SU-DHL-6 (cell line): ENCODE results near the gene PLXNA2.

Source experiments
- H2AFZ ChIP-seq: fragments of 200-600 bp; sonication (generic); 2 replicates; pipeline ENCODE4 v1.6.1; 2014; ENCODE audit warnings: low read depth, mild to moderate bottlenecking, moderate library complexity, mixed read lengths, antibody characterized with exemption, low read length; ENCODE audit not compliant: severe bottlenecking
- H3F3A ChIP-seq: fragments of 200-600 bp; shearing (Covaris generic); 2 replicates; pipeline ENCODE4 v1.6.0; 2016; ENCODE audit warnings: antibody characterized with exemption, mild to moderate bottlenecking; ENCODE audit not compliant: insufficient read depth
- H3K27ac ChIP-seq: fragments of 200-600 bp; sonication (generic); 2 replicates; pipeline ENCODE4 v1.5.1; 2016; ENCODE audit warnings: low read depth, mild to moderate bottlenecking, low read length, moderate library complexity, mixed read lengths
- H3K27me3 ChIP-seq: fragments of 200-600 bp; sonication (generic), shearing (Covaris generic); 2 replicates; pipeline ENCODE4 v1.6.0; 2014; ENCODE audit warnings: mild to moderate bottlenecking, low read length
- H3K36me3 ChIP-seq: fragments of 200-600 bp; sonication (generic); 2 replicates; pipeline ENCODE4 v1.6.1; 2014; ENCODE audit warnings: mild to moderate bottlenecking, low read length, mixed read lengths
- H3K4me2 ChIP-seq: fragments of 300-600, 200-600 bp; shearing (Covaris generic), sonication (generic); 2 replicates; pipeline ENCODE4 v1.6.0; 2014; ENCODE audit warnings: low read length, low read depth, mild to moderate bottlenecking; ENCODE audit not compliant: poor library complexity, severe bottlenecking
- H3K4me3 ChIP-seq: fragments of 200-600 bp; sonication (generic); 2 replicates; pipeline ENCODE4 v1.5.1; 2014; ENCODE audit warnings: antibody characterized with exemption, low read length, mild to moderate bottlenecking, mixed read lengths; ENCODE audit not compliant: insufficient read depth, poor library complexity, severe bottlenecking
- H3K79me2 ChIP-seq: fragments of 200-600 bp; sonication (generic); 2 replicates; pipeline ENCODE4 v1.6.1; 2014; ENCODE audit warnings: mild to moderate bottlenecking, low read length, moderate library complexity; ENCODE audit not compliant: insufficient read depth
- H3K9ac ChIP-seq: fragments of 200-600 bp; sonication (generic); 2 replicates; pipeline ENCODE4 v1.7.0; 2014; ENCODE audit warnings: mild to moderate bottlenecking, low read length
- H3K9me2 ChIP-seq: fragments of 200-600 bp; sonication (generic); replicated peaks from 2 replicates; pipeline ENCODE4 v1.6.1; 2014; ENCODE audit warnings: low read length; ENCODE audit not compliant: insufficient read depth
- H3K9me3 ChIP-seq: fragments of 200-600 bp; sonication (generic); 2 replicates; pipeline ENCODE4 v1.6.1; 2014; ENCODE audit warnings: low read length, mixed read lengths; ENCODE audit not compliant: insufficient read depth
- H4K20me1 ChIP-seq: fragments of 200-600 bp; sonication (generic); 2 replicates; pipeline ENCODE4 v1.6.1; 2014; ENCODE audit warnings: low read depth, mild to moderate bottlenecking, antibody characterized with exemption, low read length, moderate library complexity, mixed read lengths
- CTCF ChIP-seq: fragments of 200-600 bp; sonication (generic); IDR thresholded peaks from one replicate; pipeline ENCODE4 v1.5.1; 2017; ENCODE audit warnings: antibody characterized with exemption, mild to moderate bottlenecking, low read length, moderate library complexity; ENCODE audit not compliant: insufficient read depth, poor library complexity, severe bottlenecking
- EZH2phosphoT487 ChIP-seq: fragments of 200-600 bp; sonication (generic), shearing (Covaris generic); conservative IDR thresholded peaks from 2 replicates; pipeline ENCODE4 v1.6.1; 2018; ENCODE audit warnings: mild to moderate bottlenecking, antibody characterized with exemption, low read length, moderate library complexity, mixed read lengths

Gene PLXNA2

DNA sequence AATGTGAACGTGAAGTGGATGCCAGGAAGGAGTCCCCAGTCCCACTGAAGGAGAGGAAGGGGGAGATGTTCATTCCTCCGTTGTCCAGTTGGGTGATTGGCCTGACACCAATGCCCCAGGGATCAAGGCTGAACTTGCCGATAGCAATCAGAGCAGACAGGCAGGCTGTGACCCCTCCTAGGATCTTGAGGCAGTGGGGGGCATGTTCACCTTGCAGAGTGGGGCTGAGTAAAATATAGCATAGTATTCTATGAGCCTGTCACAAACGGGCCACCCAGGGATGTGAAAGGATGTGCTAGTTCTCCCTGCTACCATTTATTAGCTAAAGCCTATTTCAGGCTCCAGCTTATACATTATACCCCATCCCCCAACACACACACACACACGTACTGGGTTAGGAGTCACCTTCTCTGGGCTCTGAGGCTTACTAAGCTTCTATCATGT lies 252.6 kb downstream of the PLXNA2 start:
- H4K20me1 ChIP-seq: no peaks in the 10 kb centered on the region
- no peaks in the 10 kb centered on the region for H3K9me3 ChIP-seq
- no peaks in the 10 kb centered on the region for H3F3A ChIP-seq
- no peaks in the 10 kb centered on the region for H3K9me2 ChIP-seq
- H3K27me3 ChIP-seq: no peaks in the 10 kb centered on the region
- no peak overlapping the region for H3K4me3 ChIP-seq
- H3K9ac ChIP-seq: no peak overlapping the region
- no peak overlapping the region for H3K4me2 ChIP-seq
- no peaks in the 10 kb centered on the region for H3K79me2 ChIP-seq
- TF ChIP-seq EZH2phosphoT487: no peak
- H2AFZ ChIP-seq: no peak overlapping the region
- H3K27ac ChIP-seq: no peak overlapping the region
- H3K36me3 ChIP-seq: no peaks in the 10 kb centered on the region

- Histone ChIP-seq H3K79me2 (no peaks in the 10 kb centered on the region), H4K20me1 (no peaks in the 10 kb centered on the region), H3K9ac (no peak overlapping the region), H3K27me3 (no peaks in the 10 kb centered on the region), H3K9me2 (no peaks in the 10 kb centered on the region), H3K4me3 (no peak overlapping the region), H3K9me3 (no peaks in the 10 kb centered on the region), H3K27ac (no peak overlapping the region), H2AFZ (no peak overlapping the region), H3F3A (no peaks in the 10 kb centered on the region), H3K36me3 (no peaks in the 10 kb centered on the region), H3K4me2 (no peak overlapping the region)
- no peak for TF ChIP-seq EZH2phosphoT487
- no peak for TF ChIP-seq CTCF
Observed at GRCh38 chr1:207990876-207991582, 253.2 kb downstream of the PLXNA2 start.

DNA sequence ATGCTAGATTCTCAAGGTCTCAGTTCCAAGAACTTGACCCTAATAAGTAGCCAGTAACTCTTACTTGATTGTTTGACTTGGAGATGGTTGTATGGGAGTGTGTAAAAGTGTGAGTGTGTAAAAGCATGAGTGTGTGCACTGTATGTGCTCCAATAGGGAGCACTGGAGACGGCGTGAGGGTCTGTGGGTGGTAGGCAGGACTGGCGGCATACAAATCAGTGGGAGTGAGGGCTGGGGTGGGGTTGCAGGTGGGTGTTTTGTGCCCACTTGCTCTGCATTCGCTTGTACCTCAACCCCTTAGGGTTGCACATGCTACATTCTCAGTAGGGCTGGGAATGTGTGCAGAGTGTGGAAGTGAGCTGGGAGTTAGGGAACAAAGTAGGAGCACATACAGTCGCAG lies 253.7 kb downstream of the PLXNA2 start:
- no peak overlapping the region for H3K27ac ChIP-seq
- H3K9me2 ChIP-seq: no peaks in the 10 kb centered on the region
- H2AFZ ChIP-seq: no peak overlapping the region
- H3K9me3 ChIP-seq: no peaks in the 10 kb centered on the region
- TF ChIP-seq EZH2phosphoT487 (no peak), CTCF (no peak)
- no peaks in the 10 kb centered on the region for H4K20me1 ChIP-seq
- no peak overlapping the region for H3K4me2 ChIP-seq
- H3K36me3 ChIP-seq: no peaks in the 10 kb centered on the region
- H3K9ac ChIP-seq: no peak overlapping the region
- H3K27me3 ChIP-seq: no peaks in the 10 kb centered on the region
- no peaks in the 10 kb centered on the region for H3K79me2 ChIP-seq
- H3K4me3 ChIP-seq: no peak overlapping the region
- H3F3A ChIP-seq: no peaks in the 10 kb centered on the region

DNA sequence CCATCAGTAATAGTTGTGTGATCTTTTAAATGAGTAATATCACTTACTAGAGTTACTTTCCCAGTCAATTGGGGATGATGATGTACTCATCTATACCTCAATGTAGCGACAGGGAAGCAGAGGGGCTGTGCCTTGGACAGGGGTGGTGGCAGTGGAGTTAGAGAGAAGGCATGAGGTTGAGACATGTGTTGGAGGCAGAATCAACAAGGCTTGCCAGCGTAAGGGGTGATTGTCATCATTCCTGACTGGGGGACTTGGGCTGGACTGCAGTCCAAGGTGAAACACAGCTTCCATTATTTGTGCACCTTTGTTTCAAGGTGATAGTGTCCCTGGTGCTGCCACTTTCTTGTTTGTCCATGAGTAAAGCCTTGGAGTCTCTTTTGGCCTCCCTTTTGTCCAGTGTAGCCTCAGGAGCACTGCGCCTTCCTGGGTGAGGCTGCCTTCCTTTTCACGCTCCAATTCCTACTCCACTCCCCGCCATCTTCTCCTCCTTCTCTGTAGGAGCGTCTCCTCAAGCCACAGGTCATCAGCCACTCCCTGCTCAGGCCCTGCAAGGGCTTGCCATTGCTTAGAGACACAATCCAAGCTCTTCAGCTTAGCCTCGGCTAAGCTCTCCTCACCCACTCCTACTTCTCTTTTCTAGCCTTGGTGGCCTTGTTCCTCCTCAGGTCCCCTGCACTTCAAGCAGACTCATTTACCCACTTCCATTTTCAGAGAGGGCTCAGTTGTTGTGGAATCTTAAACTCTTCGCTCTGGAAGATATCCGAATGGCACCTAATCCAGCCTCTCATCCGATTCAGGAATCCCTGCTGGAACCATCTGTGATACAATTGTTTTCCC lies 255.6 kb downstream of the PLXNA2 start:
- Histone ChIP-seq H3K4me2 (no peak overlapping the region), H3K9me2 (no peaks in the 10 kb centered on the region), H3K4me3 (no peak overlapping the region), H3K79me2 (no peaks in the 10 kb centered on the region), H3F3A (no peaks in the 10 kb centered on the region), H3K27me3 (no peaks in the 10 kb centered on the region), H3K27ac (no peak overlapping the region), H3K36me3 (no peaks in the 10 kb centered on the region), H3K9me3 (no peaks in the 10 kb centered on the region), H2AFZ (no peak overlapping the region), H3K9ac (no peak overlapping the region), H4K20me1 (no peaks in the 10 kb centered on the region)
- no peak for TF ChIP-seq CTCF
- TF ChIP-seq EZH2phosphoT487: no peak
